A673 (cell line): ENCODE results near the gene DYNC1LI1.

Experiments used
- EZH2 ChIP-seq: fragments of 200-600 bp; sonication (generic); IDR thresholded peaks from 2 replicates; pipeline ENCODE4 v1.6.1; 2017; ENCODE audit warnings: borderline replicate concordance, low read depth, mild to moderate bottlenecking, mixed read lengths, antibody characterized with exemption, low read length; ENCODE audit not compliant: poor library complexity, severe bottlenecking
- TF ChIP-seq, protein P1 (sequence below): fragments of 300-800, 200-600 bp; sonication (generic); conservative IDR thresholded peaks from 2 replicates; pipeline ENCODE4 v1.5.1; 2017; ENCODE audit warnings: low read depth, mild to moderate bottlenecking, antibody characterized with exemption, low read length, moderate library complexity, mixed read lengths

DNA sequence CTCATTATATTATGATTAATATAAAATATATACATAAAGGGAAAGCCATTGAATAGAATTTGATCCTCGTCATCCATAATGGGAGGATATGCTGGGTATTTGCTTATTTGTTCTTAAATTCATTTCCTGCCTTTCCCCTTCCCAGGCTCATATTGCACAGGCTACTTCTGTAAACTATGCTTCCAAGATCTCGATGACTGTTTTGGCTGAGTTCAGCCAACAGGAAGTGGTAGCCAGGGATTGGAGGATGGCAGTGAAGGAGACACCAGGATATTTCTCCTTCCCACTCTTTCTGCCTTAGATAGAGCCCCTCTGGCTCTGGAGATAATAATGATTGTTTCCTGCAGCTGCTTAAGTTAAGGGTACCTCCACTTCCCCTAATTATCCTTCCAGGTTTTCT, 44.3 kb upstream of the DYNC1LI1 start:
- TF ChIP-seq EZH2 = no peak
- TF ChIP-seq, protein P1, sequence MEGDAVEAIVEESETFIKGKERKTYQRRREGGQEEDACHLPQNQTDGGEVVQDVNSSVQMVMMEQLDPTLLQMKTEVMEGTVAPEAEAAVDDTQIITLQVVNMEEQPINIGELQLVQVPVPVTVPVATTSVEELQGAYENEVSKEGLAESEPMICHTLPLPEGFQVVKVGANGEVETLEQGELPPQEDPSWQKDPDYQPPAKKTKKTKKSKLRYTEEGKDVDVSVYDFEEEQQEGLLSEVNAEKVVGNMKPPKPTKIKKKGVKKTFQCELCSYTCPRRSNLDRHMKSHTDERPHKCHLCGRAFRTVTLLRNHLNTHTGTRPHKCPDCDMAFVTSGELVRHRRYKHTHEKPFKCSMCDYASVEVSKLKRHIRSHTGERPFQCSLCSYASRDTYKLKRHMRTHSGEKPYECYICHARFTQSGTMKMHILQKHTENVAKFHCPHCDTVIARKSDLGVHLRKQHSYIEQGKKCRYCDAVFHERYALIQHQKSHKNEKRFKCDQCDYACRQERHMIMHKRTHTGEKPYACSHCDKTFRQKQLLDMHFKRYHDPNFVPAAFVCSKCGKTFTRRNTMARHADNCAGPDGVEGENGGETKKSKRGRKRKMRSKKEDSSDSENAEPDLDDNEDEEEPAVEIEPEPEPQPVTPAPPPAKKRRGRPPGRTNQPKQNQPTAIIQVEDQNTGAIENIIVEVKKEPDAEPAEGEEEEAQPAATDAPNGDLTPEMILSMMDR = no peak
